ENCODE measurements around the gene EFNA3.
A peak's percentile ranks its signal among the peaks of the same experiment; 100 is the strongest.

EFNA3 gene, protein sequence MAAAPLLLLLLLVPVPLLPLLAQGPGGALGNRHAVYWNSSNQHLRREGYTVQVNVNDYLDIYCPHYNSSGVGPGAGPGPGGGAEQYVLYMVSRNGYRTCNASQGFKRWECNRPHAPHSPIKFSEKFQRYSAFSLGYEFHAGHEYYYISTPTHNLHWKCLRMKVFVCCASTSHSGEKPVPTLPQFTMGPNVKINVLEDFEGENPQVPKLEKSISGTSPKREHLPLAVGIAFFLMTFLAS

DNA sequence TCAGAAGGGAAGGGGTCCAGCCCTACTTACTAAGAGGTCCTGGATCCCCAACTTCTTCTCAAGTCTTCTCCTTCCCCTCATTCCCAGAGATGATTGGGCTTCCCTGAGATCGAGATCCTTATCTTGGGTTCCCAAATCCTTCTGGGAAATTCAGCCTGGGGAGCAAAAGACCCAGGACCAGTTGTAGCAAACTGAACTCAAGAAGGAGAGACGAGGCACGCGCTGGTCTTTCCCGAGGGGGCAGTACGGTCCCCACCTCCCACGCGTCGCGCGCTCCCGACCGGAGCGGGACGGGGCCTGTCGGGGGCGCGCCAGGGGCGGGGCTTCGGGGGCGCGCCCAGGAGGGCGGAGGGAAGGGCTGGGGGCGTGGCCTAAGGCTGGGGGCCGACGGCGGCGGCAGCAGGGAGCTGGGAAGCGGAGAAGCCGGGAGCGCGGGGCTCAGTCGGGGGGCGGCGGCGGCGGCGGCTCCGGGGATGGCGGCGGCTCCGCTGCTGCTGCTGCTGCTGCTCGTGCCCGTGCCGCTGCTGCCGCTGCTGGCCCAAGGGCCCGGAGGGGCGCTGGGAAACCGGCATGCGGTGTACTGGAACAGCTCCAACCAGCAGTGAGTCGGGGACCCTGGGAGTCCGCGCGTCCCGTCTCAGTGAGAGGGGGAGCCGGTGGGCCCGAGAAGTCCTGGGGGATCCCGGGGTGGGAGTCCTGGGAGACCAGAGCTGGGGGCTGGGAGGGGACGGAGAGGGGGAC lies at the start of gene EFNA3:
Gene EFNA3, plus strand, starts transcription at position 369 of the 741 bp plus-strand sequence. Its CDS starts 105 bp downstream, at position 474.
- DNase-seq: no peak

DNA sequence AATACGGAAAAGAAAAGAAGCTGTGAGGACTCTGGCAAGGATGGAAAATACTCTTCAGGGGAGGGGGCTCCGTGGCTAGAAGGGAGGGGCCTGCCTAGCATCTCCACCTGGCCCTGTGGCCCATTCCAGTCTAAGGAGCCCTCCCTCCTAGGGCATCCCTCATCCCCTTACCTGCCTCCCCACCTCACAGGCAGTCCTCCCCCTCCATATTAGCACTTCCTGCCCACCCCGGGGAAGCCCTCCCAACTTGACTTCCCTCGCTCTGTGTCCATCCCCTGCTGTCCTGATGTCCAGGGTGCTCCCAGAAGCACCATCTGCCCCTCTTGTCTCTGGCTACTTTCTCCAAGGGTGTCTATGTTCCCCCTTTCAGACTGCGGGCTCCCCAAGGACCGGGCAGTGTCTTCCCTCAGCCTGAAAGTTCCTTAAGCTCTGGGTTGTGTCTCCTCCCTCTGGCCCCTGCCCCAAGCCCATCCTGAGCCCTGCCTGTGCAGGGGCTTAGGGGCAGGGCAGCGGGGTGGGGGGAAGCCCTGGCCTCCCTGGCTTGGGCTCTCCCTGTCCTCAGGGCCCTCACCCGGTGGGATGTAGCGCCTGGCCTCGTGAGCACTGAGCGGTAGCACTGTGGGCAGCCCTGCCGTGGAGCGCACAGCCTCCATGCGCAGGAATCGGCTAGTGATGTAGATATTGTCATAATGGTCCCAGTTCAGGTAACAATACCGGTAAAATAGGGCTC lies 49.0 kb upstream of the EFNA3 start:
- DNase-seq: no peak

DNA sequence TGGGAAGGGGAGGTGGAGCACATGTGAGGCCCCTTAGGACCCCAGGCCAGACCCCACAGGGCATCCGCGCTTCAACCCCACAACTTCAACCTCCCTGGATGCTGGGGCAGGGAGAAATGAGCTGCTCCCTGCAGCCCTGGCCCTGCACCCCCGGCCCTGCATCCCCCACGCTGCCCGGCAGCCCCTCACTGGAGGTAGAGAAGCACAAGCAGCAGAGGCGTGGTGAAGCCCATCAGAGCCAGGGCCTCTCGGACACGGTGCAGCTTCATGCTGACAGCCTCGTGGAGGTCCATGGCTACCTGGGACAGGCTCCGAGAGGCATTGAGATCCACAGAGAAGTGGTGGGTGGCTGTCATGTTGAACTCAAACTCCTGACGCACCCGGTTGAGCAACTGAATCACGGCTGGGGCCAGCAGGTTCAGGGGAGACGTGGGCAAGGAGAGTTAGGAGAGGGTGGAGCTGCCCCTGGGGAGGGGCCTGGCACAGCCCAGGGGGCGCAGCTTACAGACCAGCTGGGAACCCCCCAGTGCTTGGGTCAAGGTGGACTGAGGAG lies 48.3 kb upstream of the EFNA3 start:
- DNase-seq: no peak

DNA sequence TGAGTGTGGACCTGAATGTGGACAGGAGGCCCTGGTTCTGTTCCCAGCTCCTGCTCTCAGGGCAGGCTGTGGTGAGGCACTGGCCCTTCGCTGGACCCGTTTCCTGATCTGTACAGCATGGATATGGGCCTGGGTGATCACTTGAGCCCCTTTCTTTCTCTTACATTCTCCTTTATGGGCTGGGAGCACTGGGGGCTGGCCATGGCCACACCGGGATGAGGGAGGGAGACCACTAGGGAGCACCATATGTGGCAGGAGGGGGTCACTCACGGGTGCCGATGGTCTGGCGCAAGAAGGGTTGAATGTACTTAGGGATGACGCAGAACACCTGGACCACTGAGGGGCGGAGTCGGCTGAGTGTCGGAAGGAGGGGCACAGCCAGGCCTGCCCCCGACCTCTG lies 47.7 kb upstream of the EFNA3 start:
- no peak for DNase-seq

DNA sequence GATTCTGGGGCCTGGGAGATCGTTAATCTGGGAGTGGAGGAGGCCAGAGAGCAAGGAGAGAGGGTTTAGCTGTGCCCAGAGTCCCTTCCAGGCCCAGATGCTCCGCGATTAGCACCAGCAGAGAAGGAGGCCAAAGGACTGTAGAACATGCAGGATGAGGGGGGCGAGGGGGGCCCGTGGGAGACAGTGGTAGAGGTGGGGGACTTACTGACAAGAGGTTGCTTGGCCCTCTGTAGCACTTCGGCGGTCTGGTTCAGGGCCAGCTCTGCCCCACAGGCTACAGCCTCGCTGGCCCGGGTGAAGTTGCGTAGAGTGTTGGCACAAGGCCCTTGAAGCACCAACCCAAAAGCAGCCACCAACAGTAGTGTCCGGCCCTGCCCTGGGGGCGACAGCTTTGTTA lies 45.8 kb upstream of the EFNA3 start:
- DNase-seq: no peak

DNA sequence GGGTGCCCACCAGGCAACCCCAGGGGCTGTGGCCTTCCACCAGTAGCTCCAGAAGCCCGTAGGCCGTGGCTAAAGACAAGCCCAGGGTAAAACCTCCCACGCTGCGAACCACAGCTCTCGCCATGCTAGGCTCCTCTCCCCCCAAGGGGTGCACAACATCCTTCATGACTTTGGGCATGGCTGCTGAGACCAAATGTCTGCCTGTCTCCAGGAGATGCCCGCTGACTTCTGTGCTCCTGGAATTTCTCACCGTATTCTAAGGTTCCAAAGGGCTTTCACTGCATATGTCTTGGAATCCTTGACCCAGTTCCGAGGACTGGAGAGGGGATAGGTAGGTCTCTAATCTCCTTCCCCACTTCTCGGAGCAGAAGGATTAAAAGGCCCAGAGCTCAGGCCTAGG lies 45.1 kb upstream of the EFNA3 start, which contains the start of the genes DCST1 and DCST2:
Gene DCST1, plus strand, starts transcription at position 301 of the 400 bp plus-strand sequence. CDS start 213 bp downstream, outside the sequence.
Gene DCST2, minus strand, starts transcription at position 258 of the 400 bp plus-strand sequence. Its CDS starts 80 bp downstream, at position 178.
- no peak for DNase-seq

DNA sequence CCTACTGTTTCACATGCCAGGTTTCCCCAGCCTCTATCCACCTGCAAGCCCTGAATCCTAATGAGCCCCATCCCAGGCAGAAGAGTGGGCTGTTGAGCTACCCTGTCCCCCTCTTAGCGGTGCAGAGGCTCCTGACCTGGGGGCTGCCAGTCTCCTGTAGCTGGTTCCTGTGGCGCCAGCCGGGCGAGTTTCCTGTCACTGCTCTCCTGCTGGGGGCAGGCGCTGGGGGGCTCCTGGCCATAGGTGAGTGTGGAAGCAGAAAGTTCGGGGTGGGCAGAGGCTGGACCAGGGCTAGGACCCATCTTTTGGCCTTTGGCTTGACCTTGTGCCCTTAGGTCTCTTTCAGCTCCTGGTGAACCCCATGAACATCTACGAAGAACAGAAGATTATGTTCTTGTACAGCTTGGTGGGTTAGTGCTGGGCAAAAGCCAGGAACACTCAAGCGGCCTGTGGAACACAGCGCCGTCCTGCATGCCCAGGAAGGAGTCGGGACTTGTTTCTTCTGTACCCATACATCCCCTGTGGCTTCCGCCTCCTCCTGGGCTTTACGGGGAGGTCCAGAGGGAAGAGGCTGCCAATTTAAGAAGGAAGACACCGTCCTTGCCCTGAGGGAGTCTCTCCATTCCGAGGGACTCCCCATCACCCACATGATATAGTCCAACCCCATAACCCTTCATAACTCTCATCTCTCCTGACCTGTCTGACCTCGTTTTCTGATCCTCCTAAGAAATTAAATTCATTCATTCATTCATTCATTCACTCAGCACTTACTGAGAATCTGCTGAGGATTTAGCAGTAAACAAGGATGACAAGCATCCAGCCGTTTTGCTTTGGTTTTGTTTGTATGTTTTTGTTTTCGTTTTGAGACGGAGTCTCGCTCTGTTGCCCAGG lies 44.1 kb upstream of the EFNA3 start:
- DNase-seq: no peak

DNA sequence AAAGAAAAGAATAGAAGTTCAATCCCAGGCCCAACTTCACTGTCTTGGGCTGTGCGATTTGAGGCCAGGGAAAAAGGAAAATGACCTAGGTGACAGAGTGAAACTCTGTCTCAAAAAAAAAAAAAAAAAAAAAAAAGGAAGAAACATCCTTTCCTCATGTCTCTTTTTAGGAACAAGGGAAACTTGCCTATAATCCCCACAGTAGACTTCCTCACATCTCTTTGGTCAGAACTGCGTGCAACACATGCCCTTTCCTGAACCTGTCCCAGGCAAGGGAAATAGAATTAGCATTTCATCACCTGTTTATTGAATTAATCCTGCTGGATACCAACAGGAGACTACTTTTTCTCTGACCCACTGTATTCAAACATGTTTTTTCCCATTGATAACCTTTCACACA lies 42.7 kb upstream of the EFNA3 start:
- DNase-seq: no peak

DNA sequence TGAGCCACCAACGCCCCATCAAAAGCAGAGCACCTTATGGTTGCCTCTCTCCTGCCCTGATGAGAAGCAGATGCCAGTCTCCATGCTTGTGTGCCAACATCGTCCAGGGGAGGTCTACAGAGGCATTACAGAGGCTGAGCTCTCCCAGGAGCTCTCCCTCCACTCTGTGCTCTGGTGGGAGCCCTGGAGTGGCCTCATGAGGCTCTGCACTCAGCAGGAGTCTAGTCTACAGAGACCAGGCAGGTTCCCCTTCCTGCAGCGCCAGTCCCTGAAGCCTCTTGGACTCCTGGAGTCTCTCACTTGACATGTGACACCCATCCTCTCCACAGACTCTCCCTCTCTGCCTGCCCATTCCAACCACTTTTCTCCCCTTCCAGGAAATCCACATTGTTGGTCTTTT lies 41.6 kb upstream of the EFNA3 start:
- DNase-seq: no peak

DNA sequence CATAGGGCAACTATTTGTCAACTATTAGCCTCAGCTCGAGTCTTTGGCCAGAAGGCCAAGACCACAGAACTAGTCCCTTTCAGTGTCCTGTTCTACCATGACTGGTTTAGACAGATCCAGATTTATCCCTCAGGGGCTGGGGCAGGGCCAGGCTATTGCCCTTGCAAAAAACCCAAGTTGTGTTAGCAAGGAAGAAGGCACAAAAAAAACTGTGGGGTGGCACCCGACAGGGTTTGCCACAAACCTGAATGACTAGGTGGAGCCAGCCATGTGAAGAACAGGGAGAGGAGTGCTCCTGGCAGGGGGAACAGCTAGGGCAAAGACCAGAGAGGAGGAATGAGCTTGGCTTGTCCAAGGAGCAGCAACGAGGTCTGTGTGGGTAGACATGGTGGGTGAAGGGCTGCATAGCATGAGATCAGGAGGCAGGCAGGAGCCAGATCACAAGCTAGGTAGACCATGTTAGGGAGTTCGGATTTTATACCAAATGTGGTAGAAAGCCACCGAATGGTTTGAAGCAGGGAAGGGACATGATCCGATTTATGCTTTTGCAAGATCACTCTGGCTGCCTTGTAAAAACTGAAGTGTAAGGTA lies 40.7 kb upstream of the EFNA3 start:
- DNase-seq: no peak

DNA sequence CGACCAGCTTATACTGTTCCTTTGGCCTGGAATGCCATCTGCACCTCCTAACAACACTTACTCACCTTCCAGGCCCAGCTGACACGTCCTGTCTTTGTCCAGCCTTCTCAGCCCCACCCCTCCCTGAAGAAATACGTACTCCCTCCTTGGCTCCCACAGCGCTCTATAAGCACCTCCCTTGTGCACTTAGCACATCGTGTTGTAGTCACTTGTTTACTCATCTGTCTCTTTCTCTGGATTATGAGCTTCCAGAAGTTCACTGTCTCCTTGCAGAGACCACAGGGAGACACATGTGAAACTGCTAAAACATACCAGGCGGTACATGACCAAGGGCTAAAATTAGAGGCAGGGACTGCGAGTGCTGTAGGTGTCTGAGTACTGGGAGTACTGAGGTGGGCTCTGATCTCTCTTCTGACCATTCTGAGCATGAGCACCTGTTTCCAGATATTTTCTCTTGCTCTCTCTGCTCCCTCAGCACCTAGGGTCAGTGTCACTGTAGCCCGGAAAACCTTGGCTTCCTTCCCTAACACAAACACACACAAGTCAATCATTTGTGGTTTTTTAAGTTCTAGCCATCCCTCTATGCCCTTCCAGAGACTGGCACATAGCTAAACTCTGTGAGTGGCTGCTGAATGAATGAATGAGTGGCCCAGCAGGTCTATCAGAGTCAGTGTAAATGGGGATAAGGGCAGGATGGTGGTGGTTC lies 39.9 kb upstream of the EFNA3 start:
- DNase-seq: no peak

DNA sequence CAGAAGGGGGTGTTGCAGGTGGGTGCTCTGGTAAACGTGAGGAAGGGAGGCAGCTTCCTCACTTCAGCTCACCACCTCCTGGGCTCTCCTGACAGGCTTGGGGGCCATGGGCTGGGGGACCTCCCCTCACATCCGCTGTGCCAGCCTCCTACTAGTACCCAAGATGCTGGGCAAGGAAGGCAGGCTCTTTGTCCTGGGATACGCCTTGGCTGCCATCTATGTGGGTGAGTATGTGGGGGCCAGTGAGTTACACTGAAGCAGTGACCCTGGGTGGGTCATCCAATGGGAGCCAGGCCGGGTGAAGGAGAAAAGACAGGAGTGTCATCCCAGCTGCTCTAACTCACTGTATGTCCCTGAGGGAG lies 39.3 kb upstream of the EFNA3 start:
- no peak for DNase-seq

DNA sequence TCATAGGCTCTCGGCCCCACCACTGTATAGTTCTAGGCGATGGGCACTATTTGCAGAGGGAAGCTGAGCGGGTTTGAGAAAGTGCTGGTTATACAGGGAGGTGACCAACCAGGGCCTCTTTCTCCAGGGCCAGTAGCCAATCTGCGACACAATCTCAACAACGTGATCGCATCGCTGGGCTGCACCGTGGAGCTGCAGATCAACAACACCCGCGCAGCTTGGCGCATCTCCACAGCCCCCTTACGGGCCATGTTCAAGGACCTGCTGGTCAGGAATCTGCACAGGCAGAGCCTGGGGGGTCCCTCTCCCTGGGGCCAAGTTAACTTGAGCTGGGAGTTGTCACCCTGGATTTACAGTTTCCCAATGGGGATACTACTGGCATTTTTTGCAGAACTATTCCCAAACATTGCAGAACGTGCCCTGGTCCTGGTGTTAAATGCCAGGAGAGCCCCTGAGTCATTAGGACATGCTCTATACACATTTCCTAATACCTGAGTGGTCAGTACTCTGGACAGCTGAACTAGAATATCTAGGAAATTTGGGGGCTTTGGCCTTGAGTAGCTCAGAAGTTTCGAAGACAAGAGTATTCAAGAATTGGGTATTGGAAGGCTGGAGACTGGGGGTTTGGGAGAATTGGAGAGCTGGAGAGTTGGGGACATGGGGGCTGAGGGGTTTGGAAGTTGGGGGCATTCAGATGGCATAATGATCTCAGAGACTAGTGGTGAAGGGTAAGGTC lies 38.1 kb upstream of the EFNA3 start:
- DNase-seq: no peak

DNA sequence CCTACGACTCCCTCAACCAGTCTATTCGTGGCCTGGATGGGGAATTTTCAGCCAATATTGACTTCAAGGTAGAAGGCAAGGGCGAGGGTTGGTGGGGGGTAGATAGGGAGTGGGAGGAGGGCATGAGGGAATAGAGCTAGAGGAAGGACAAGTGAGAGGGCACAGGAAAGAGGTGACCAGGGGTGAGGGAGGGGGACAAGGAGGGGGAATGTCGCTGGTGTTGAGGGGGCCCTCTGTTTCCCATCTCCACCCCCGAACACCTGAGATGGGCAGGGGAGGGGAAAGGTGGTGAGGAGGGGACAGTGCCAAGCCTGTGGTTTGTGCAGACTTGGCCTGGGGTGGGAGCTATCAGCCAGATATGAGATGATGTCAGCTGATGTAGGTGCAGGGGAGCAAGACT lies 35.8 kb upstream of the EFNA3 start:
- DNase-seq: no peak

DNA sequence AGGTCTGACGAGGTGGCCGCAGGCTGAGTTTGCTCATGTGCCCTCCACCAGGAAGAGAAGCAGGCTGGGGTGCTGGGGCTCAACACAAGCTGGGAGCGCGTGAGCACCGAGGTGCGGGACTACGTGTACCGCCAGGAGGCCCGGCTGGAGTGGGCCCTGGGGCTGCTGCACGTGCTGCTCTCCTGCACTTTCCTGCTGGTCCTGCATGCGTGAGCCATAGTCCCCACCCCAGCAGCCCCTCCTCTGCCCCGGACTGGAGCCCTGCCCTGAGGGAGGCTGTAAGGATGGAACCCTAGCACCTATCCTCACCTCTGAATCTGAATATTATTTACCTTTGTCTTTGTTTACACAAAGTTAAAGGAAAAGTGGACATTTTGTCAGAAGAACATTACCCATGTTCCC lies 35.3 kb upstream of the EFNA3 start:
- no peak for DNase-seq

DNA sequence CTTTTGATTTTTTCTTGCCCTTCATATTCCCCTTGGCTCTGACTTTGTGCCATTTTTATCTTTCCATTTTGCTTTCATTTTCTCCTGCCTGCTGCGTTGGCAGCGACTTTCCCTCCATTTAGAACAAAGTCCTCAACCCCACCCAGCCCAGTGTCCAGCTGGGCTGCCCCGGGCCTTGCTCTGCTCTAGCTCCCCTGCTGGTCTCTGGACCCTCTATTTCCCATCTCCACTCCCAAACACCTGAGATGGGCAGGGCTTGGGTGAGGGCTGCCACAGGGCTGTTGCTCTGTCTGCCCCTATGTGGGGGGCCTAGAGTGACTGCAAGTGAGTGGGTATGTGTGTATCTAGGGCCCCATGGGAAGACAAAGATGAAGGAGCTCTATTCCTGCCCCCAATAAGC lies 34.8 kb upstream of the EFNA3 start:
- DNase-seq: no peak

DNA sequence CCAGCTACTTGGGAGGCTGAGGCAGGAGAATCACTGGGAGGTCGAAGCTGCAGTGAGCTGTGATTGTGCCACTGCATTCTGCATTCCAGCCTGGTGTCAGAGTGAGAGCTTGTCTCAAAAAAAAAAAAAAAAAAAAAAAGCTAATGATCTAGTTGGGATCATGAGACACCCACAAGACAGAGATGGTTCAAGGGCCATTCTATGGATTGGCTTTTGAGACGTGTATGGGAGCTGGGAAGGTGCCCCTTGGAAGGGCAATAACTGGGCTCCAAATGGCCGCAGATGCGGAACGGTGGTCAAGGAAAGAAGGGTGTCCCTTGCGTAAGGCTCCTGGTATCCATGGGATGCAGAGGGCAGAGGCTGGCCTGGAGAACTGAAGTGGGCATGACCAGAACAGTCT lies 34.3 kb upstream of the EFNA3 start:
- DNase-seq: no peak

DNA sequence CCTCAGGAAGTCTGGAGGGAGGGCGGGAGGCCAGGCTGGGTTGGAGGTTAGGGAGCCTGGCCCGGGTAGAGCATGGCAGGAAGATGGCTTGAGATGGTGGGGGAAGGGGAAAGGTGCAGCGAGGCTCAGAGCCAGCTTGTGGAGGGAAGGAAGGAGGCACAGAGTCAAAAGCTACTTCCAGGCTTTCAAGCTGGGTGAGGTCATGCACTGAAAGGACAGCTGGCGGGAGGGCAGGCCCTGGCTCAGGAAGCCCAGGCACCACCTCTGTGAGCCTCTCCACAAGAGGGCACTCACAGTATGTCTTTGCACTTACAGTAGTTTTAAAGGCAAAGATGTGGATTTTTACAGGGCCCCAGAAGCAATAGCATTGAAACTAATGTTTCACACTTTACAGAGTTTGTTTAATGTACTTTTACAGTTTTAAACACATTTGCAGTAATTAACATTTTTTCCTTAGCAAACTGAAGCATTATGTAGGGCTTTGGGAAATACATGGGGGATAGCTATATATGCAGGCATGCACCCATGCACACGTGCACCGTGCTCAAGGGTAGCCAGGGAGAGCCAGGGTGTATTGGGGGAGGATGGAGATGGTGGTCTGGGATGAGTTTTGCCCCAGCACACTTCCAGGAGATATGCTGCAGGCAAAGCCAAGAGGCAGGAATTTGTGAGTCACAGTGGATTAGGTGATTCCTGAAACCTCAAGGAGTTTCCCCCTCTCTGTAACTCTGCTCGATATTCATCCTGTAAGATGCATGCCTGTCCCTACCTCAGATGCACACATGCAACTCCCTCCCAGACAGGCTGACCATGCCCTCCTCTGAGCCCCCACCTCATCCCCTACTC lies 33.6 kb upstream of the EFNA3 start:
- peak; percentile 24 for DNase-seq

DNA sequence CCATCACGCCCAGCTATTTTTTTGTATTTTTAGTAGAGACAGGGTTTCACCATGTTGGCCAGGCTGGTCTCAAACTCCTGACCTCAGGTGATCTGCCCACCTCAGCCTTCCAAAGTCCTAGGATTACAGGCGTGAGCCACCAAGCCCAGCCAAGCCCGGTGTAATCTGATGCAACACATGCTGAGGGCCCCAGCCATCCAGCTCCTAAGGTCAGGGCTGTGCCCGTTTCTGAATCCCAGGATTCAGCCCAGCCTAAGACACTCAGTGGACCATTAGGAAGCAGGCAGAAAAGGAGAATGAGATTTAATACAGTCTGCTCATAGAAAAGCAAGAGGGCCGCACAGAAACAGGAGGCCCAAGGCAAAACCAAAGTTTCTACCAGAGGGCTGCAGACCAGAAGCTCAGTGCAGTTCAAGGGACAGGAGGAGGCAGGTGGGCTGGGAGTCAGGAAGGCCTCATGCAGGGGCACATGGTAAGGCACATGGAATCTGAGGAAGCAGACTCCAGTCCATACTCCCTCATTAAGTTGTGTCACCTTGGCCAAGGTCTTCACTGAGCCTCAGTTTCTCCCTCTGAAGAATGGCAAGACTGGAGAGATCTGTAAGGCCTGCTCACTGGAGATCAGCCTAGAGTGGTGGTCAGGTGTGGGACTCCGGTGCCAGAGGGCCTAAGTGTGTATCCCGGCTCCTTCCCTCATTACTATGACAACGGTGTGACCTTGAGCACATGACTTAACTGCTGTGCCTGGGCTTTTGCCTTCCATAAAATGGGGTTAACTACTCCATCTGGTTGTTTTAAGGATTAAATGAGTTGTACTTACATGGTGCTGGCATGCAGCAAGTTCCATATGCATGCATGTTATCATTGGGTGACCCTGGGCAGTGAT lies 29.9 kb upstream of the EFNA3 start:
- no peak for DNase-seq

All from amniotic stem cell (primary cell).